SK-N-SH treated with all-trans-retinoic acid at 6 μM for 48 hours (cell line): ENCODE measurements around the gene PBX2.

Experiments
- ARNTL ChIP-seq: fragments of 450-650 bp; formaldehyde crosslinking; IDR thresholded peaks from 2 replicates; pipeline ENCODE4 v1.5.0; 2020; ENCODE audit warnings: low read depth, mild to moderate bottlenecking, moderate library complexity, borderline replicate concordance
- TSHZ2 ChIP-seq: fragments of 250-450 bp; sonication (Bioruptor Pico); IDR thresholded peaks from 2 replicates; pipeline ENCODE4 v1.5.0; 2020; ENCODE audit warnings: mild to moderate bottlenecking, moderate library complexity
- ZNF565 ChIP-seq: fragments of 450-650 bp; formaldehyde crosslinking; conservative IDR thresholded peaks from 2 replicates; pipeline ENCODE4 v1.5.0; 2020; ENCODE audit warnings: low read depth, mild to moderate bottlenecking, moderate library complexity

GRCh38 chr6:32218167-32218566 is 28.2 kb upstream of the PBX2 start:
- TF ChIP-seq ARNTL (CRISPR knock-in tag) (no peak), TSHZ2 (CRISPR knock-in tag) (no peak), ZNF565 (CRISPR knock-in tag) (no peak)
